SK-N-SH treated with all-trans-retinoic acid at 6 μM for 48 hours (cell line): ENCODE results near the gene CADM2.

ENCODE experiments used
- CSDC2 ChIP-seq: fragments of 250-450 bp; sonication (Bioruptor Pico); IDR thresholded peaks from 2 replicates; pipeline ENCODE4 v1.5.0; 2020; ENCODE audit warnings: mild to moderate bottlenecking, moderate library complexity
- CSRNP3 ChIP-seq: fragments of 250-450 bp; sonication (Bioruptor Pico); IDR thresholded peaks from 2 replicates; pipeline ENCODE4 v1.5.1; 2021; ENCODE audit warnings: mild to moderate bottlenecking, moderate library complexity
- GLIS3 ChIP-seq: fragments of 250-450 bp; sonication (Bioruptor Pico); IDR thresholded peaks from 2 replicates; pipeline ENCODE4 v1.5.0; 2020; ENCODE audit warnings: mild to moderate bottlenecking, moderate library complexity
- ISL1 ChIP-seq: fragments of 250-450 bp; sonication (Bioruptor Pico); IDR thresholded peaks from 2 replicates; pipeline ENCODE4 v2.1.2; 2022; ENCODE audit warnings: mild to moderate bottlenecking, moderate library complexity
- PATZ1 ChIP-seq: fragments of 250-450 bp; sonication (Bioruptor Pico); IDR thresholded peaks from 2 replicates; pipeline ENCODE4 v1.8.0; 2020; ENCODE audit warnings: mild to moderate bottlenecking, moderate library complexity, borderline replicate concordance
- POU6F1 ChIP-seq: fragments of 250-450 bp; sonication (Bioruptor Pico); IDR thresholded peaks from 2 replicates; pipeline ENCODE4 v1.8.0; 2021; ENCODE audit warnings: low read depth, mild to moderate bottlenecking, moderate library complexity, borderline replicate concordance
- PPARA ChIP-seq: fragments of 250-450 bp; sonication (Bioruptor Pico); IDR thresholded peaks from 2 replicates; pipeline ENCODE4 v1.5.0; 2020; ENCODE audit warnings: mild to moderate bottlenecking, borderline replicate concordance
- RARB ChIP-seq: fragments of 250-450 bp; sonication (Bioruptor Pico); IDR thresholded peaks from 2 replicates; pipeline ENCODE4 v1.8.0; 2021; ENCODE audit warnings: mild to moderate bottlenecking, moderate library complexity
- ZC3H10 ChIP-seq: fragments of 250-450 bp; sonication (Bioruptor Pico); IDR thresholded peaks from 2 replicates; pipeline ENCODE4 v1.5.1; 2021; ENCODE audit warnings: mild to moderate bottlenecking, moderate library complexity
- ZFP3 ChIP-seq: fragments of 250-450 bp; sonication (Bioruptor Pico); IDR thresholded peaks from 2 replicates; pipeline ENCODE4 v1.5.0; 2020; ENCODE audit warnings: mild to moderate bottlenecking, moderate library complexity
- ZNF8 ChIP-seq: fragments of 450-650 bp; formaldehyde crosslinking; IDR thresholded peaks from 2 replicates; pipeline ENCODE4 v1.5.0; 2020; ENCODE audit warnings: mild to moderate bottlenecking, moderate library complexity

GRCh38 chr3:84980456-84980855 is 21.7 kb downstream of the CADM2 start:
- TF ChIP-seq ZC3H10 (no peak), PPARA (CRISPR knock-in tag) (no peak), ZFP3 (CRISPR knock-in tag) (no peak), GLIS3 (CRISPR knock-in tag) (no peak), ZNF8 (CRISPR knock-in tag) (no peak), PATZ1 (CRISPR knock-in tag) (no peak), CSRNP3 (CRISPR knock-in tag) (no peak), RARB (CRISPR knock-in tag) (no peak), POU6F1 (CRISPR knock-in tag) (no peak), CSDC2 (CRISPR knock-in tag) (no peak), ISL1 (CRISPR knock-in tag) (no peak)
